HG03039 (cell line): ENCODE data around the gene CETP.
"Not testable (repeated sequence)": the region's sequence is repeated elsewhere in the genome, so short reads cannot be mapped to it uniquely, and the experiment has no call there.

ENCODE experiments used
- ATAC-seq: cut with Tn5 transposase; IDR thresholded peaks from one replicate; pipeline ENCODE4 v1.9.1; 2021; ENCODE audit warnings: mild to moderate bottlenecking, moderate library complexity; ENCODE audit not compliant: unreplicated experiment

The CETP gene

DNA sequence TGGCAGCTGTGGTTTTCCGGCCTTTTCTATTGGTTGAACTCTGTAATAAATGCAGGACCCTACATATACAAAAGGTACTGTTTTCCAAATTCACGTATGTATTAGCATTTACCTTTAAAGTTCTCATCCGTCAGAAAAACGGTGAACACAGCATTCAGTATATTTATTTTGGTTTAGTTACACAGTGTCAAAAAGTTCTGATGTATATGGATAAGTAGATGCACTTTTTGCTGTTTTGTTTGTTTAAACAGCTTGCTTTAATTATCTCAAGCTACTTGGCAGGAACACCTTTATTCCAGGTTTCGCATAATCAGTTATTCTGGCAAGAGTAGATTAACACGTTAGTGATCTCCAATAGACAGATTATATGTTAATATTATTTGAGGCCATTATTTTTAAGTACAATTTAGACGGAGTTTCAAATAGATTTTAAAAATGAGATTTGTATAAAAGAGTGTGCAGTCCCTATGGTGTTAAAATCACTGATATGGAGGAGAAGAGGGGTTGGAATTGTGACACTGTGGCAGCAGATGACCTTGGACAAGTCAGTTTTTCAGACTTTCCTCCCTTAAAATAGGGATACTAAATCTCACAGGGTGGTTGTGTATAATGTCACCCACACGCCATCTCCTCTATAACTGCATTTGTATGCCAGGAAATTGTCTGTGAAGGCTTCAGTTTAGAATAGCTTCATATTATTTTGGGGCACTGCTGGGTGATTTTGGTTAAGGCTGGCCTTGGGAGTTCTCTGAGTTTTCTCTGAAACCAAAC, 27.7 kb upstream of the CETP start:
- ATAC-seq, result no peak

DNA sequence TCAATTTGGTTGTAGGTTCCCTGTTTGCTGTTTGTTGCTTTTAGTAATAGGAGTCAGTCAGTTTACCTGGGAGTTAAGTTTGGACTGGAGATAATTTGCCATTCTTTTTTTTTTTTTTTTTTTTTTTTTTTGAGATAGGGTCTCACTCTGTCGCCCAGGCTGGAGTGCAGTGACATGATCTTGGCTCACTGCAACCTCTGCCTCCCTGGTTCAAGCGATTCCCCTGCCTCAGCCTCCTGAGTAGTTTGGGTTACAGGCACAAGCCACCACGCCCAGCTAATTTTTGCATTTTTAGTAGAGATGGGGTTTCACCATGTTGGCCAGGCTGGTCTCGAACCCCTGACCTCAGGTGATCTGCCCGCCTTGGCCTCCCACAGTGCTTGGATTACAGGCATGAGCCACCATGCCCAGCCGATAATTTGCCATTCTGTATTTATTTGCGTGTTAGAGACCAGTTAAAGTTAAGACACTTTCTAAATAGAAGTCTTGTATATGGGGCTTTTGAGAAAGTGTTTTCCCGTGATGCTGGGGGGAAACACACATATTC, 27.1 kb upstream of the CETP start:
- ATAC-seq, result not testable (repeated sequence)

DNA sequence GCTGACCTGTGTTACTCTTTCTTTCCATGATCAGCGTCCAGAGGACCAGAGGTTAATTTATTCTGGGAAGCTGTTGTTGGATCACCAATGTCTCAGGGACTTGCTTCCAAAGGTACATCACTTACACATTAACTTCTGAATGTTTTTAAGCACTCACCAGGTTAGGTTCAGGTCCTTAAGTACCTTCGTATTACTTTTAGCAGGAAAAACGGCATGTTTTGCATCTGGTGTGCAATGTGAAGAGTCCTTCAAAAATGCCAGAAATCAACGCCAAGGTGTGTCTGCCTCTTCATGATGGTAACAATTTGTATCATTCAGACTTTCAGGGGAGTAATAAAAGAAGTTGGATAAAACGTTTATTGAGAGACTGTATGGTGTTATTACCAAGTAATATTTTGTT, 26.5 kb upstream of the CETP start:
- no peak for ATAC-seq

DNA sequence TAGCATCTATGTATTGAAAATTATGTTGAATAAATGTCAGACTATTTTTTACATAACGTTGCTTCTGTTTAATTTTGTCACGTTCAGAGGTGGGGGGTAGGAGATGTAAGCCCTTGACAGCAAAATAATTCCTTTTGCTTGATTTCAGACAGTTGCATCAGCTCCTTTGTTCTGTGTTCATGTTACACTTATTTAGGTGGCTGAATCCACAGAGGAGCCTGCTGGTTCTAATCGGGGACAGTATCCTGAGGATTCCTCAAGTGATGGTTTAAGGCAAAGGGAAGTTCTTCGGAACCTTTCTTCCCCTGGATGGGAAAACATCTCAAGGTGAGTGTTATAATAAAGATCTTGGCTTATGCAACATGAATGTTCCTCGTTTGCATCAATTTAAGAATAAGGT, 25.3 kb upstream of the CETP start:
- ATAC-seq, result no peak

DNA sequence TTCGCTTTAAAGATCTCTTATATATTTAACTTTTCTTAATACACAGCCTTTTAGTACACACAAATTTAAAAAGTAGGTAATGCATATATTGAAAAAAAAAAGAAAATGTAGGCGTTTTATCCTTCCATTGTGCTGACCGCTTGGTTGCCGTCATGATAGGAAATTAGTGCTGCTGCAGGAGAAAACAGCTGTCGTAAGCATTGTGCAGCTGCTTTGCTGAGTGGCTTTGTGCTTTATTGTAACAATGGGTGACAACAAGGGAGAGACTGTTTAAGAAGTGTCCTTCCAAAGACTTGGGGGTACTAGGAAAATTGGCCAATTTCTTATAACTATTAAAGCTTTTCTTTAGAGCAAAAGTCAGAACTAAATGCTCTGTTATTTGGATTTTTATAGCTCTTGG, 24.8 kb upstream of the CETP start:
- no peak for ATAC-seq

DNA sequence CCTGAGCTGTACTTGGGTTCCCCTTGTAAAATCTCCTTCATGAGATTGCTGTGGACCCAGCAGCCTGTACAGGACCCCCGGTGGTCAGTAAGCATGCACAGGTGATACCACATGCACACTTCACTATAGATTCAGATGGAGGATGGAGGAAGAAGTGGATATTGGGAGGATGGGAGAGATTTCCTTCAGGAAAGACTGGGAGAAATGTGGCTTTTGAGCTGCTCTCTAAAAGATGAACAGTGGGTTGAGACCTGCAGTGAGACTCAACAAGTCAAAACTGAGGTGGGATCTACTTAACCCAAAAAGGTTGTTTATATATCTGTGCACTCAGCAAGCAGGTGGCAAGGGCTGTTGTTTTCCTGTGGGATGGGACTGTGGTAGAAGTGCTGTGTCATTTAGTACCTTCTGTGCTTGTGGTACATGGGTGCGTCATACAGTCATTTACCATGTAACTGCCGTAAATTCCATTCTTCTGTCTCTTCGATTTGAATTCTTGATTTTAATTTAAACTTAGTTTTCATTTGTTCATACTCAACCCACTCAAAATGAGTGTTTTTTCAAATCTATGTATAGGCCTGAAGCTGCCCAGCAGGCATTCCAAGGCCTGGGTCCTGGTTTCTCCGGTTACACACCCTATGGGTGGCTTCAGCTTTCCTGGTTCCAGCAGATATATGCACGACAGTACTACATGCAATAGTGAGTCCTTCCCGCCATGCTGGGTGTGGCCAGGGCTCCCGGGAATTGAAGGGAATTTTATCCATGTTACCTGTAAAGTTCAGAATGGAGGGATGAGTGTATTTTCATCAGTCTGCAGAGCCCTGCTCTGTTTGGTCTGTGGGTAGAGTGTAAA, 22.9 kb upstream of the CETP start:
- ATAC-seq, result no peak

DNA sequence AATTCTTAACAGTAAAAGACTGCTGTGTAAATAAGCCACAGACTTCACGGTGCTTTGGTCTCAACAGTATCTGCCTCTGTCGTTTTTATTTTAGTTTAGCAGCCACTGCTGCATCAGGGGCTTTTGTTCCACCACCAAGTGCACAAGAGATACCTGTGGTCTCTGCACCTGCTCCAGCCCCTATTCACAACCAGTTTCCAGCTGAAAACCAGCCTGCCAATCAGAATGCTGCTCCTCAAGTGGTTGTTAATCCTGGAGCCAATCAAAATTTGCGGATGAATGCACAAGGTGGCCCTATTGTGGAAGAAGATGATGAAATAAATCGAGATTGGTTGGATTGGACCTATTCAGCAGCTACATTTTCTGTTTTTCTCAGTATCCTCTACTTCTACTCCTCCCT, 21.9 kb upstream of the CETP start:
- ATAC-seq, result no peak

DNA sequence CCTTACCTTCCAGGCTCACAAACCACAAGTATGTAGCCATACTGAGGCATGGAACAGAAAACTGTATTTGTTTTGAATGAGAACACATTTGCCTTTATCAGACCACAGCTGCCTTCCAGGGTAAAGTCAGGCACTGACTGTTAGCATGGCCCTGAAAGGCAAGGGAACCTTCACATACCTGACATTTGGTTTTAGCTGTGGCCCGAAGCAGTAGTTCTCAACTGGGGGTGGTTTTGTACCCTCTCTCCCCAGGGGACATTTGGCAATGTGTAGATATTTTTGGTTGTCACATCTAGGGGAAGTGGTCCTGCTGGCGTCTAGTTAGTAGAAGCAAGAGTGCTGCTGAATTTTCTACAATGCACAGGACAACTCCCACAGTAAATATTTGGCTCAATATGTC, 20.7 kb upstream of the CETP start:
- no peak for ATAC-seq

DNA sequence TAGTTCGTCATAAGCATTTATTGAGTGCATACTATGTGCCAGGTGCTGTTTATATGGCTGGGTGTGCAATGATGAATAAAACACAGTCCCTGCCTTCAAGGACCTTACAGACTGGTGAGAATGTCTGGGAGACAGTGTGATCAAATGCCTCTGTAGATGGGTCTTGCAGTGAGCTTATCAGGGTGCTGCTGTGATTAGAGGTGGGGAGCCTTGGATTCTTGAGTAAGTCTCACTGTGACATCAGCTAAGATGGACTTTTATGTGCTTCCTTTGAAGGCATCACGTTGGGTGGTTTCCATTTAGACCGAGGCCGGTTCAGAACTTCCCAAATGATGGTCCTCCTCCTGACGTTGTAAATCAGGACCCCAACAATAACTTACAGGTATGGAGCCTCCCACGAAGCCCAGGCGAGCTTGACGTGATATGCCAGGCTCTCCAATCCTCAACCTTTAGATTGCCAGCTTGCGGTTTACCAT, 19.9 kb upstream of the CETP start:
- ATAC-seq, result no peak

DNA sequence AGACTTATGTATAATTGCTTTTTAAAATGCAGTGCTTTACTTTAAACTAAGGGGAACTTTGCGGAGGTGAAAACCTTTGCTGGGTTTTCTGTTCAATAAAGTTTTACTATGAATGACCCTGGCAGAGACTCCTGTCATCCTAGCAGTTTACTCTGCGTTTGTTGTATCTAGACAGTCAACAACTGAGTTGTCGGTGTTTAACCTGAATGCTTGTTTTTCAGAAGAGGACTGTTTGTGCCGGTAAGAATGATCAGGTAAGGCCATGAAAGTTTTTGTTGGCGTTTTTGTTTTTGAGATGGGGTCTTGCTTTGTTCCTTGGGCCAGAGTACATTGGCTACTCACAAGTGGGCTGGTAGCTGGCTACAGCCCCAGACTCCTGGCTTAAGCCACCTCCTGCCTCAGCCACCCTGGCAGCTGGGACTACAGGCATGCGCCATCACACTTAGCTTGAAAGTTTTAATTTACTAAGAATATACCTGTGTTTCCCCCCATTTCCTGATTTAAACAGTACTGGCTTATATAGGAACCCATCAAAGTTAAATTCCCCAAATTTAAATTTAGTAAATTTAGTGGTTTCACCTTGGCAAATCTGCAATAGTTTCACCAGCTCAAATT, 17.9 kb upstream of the CETP start:
- no peak for ATAC-seq

DNA sequence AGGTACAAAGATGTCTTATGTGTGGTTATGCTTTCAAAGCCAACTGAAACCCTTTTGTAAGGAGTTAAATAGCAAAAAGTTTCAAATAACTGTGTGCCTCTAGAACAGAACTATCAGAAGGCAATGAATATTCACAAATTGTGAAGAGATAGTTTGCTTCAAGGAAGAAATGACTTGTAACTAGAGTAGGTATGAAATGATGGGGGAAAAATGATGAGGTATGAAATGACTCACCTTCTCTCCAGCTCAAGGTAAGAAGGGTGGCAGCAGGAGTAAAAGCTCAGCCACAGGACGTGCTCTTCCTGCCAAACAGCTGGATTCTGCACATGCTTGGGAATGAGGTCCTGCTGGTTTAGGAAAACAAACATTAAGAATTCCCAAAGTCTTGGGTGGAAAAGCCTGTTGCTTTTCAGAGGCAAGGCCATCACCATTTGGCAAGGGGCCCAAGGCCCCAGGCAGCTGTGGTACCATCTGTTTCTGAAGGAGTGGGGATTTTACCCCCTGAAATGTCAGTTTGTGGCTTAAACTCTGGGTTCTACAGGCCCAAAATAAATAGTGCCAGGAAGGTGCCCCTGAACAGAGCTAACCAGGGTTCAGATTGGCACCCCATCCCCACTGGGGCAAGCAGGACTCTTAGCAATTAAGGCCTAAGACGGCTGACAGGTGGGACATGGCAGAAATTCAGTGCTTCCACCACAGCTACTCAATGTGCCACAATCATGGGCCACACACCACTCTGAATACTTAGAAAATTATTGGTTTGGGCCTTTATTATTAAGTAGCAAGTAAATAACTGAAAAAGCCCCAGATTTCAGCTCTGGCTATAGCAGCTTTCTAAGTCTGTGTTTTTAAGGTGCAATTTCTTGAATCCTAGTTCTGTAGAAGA, 16.6 kb upstream of the CETP start:
- ATAC-seq, result no peak

DNA sequence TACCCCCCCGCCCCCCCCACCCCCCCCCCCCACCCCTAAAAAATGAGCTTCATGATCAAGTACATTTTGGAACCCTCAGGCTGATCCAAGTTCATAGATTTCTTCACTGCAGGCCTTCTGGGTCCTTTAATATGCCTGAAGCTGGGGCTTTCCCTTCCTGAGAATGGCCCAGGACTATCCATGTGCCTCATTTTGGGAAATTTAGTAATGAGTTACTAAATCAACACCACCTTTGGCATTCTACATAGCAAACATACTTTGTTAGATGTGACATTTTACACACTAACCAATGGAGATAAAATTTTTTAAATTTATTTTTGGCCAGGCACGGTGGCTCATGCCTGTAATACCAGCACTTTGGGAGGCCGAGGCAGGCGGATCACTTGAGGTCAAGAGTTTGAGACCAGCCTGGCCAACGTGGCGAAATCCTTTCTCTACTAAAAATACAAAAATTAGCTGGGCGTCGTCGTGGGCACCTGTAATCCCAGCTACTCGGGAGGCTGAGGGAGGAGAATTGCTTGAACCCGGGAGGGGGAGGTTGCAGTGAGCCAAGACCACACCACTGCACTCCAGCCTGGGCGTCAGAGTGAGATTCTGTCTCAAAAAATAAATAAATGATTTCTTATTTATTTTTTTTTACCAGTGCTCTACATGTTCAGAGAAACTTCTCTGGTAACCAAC, 15.8 kb upstream of the CETP start:
- no peak for ATAC-seq

DNA sequence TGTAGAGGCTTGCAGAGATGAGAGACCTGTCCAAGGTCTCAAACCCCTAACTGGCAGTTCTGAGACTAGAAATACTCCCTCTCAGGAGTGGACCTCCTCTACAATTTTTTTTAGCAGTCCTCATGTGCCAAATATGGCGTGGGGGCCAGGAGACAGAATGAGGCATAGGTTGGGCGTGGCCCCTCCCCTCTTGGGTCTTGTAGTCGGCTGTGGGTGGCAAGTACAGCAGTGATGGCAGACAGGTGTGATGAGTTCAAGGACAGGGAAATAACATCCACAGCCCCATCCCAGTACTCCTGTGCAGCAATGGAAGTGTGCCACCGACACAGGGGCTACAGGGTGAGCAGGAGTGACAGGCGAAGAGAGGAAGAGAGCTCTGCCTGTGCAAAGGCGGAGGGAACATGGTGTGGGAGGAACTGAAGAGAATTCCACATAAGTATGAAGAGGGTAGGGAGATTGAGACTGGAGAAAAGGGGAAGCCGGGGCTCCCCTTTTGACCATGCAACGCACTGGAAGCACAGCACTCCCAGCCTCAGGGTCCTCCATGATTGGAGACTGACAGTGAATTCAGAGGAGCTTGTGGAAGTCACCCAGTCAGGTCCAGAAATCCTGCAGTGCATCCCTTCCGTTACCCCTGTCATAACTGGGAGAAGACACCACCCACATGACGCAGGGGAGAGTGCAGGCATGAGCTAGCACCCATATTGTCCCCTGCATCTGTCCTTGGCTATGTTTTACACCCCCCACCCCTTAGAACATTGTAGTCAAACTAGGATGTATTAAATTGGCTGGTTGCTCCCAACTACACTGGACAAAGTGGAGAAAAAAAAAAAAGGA, 14.8 kb upstream of the CETP start:
- no peak for ATAC-seq

DNA sequence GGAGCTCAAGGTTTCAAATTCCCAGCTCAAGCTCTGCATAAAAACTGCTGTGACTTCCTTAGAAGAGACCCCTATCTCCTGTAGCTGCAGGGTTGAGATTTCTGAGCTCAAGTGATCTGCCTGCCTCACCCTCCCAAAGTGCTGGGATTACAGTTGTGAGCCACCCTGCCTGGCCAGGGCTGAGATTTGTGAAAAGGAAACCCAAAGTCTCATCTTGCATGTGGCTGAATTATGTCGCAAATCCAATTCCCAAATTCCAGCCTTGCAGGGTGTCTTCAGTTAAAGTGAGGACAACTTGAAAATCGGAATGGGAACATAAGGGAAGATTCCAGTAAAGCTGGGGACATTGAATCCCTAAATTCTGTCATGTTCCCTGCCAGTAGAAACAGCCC, 14.2 kb upstream of the CETP start:
- no peak for ATAC-seq

DNA sequence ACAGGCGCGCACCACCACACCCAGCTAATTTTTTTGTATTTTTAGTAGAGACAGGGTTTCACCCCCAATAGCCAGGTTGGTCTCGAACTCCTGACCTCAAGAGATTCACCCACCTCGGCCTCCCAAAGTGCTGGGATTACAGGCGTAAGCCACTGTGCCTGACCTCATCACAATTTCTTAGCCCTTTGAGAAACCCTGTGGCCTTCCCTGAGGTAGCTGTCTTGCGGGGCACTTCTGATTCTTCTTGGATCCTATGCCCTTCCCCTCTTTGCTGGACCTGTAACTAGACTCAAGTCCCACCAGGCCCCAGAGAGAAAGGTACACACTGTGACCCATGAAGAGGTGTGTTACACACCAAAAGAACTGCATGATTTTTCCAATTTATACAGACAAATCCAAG, 13.5 kb upstream of the CETP start:
- no peak for ATAC-seq

DNA sequence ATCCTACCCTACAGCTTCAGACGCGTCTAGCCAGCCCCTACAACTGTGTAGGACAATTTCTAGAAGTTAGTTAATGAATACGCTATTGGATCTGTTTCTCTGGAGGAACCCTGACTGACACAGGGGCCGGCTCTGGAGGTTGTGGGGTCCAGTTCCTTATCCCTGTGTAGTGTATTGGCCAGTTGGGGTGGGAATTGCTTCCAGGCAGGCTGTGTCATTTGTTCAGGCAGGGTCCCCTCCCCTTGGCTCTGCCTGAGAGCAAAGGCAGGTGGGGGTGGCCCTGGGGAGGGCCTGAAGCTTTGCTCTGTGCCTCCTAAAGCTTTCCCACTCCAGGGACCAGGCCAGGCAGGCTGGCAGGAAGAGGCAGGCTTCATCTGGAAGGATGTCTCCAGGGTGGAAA, 11.7 kb upstream of the CETP start:
- ATAC-seq, result no peak

DNA sequence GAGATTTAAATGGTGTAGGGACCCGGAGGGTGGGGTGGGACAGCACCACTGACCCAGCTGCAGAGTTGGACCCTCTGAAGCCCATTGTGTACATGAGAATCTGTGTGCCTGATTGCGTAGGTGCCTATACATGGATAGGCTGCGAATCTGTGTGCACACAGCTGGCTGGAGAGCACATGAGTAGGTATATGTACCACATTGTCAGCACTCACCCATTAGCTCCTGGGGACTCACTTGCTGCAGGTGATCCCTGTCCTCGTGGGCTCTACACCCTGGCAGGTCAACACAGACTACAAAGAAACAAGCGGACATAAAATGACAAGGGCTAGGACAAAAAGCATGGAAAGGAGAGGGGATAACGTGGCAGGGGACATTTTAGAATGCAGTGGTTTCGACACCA, 11.3 kb upstream of the CETP start:
- ATAC-seq, result no peak

DNA sequence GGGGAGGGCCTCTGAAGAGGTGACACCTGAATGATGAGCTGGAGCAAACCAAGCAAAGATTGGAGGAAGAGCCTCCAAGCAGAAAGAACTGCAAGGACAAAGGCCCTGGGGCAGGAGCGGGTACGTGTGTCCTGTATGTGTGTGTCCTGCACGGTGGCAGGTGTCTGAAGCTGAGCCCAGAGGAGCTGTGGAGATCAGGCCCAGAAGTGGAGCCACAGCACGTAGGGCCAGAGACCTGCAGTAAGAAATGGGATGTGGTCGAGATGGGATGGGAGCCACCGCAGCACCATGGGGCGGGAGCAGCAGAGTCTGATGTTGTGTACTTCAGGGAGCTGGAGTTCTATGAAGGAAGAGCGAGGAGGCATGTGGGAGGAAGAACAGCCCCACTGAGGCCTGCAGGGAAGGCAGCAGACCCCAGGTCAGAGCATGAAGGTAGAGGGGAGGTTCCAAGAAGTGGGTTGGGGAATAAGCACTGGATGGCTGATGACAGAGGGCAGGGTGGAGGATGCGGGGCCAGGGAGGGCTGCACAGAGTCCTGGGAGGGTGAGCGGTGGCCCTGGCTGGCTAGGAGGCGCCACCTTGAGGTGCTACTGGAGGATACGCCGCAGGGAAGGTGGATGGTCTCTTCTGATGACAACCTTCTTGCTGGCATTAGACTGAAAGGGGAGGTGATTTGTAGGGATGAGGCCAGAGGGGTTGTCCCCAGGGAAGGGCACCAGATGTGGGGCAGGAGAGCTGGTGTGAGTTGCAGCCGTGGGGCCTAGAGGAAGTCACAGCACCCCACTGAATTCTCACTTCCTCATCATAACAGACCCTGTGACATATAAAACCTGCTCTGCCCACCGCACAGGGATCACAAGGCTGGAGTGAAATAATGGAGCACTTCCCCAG, 10.6 kb upstream of the CETP start:
- ATAC-seq, result no peak
